H9 (cell line): ENCODE data around the gene ZNF606. TPM values are rescaled to one million over a fixed set of nuclear protein-coding genes. Genes with fewer than 3 reads are reported as not detected.

Experiments used
- DNase-seq: peaks from one replicate; pipeline ENCODE4 v3.0.0-alpha.2; 2017
- H2AFZ ChIP-seq: one replicate; pipeline ENCODE4 v1.6.1; 2013; ENCODE audit warnings: mild to moderate bottlenecking, low read length, control low read depth, moderate library complexity
- H2AK5ac ChIP-seq: 2 replicates; pipeline ENCODE4 v1.6.1; 2013; ENCODE audit warnings: low read length, control low read depth, mixed read lengths; ENCODE audit not compliant: insufficient read length
- H2BK120ac ChIP-seq: one replicate; pipeline ENCODE4 v1.6.1; 2013; ENCODE audit warnings: low read depth, mild to moderate bottlenecking, low read length, control low read depth, inconsistent platforms; ENCODE audit not compliant: poor library complexity, severe bottlenecking
- H2BK12ac ChIP-seq: 2 replicates; pipeline ENCODE4 v1.6.1; 2013; ENCODE audit warnings: low read length, control low read depth, mixed read lengths, low read depth; ENCODE audit not compliant: insufficient read length
- H2BK15ac ChIP-seq: 2 replicates; pipeline ENCODE4 v1.6.1; 2013; ENCODE audit warnings: low read depth, low read length, control low read depth
- H2BK20ac ChIP-seq: one replicate; pipeline ENCODE4 v1.6.1; 2013; ENCODE audit warnings: low read depth, mild to moderate bottlenecking, low read length, control low read depth, inconsistent platforms; ENCODE audit not compliant: poor library complexity, severe bottlenecking
- H2BK5ac ChIP-seq: 2 replicates; pipeline ENCODE4 v1.6.1; 2013; ENCODE audit warnings: low read length, control low read depth, mixed read lengths; ENCODE audit not compliant: insufficient read length
- H3K14ac ChIP-seq: 2 replicates; pipeline ENCODE4 v1.6.1; 2013; ENCODE audit warnings: low read length, control low read depth; ENCODE audit not compliant: insufficient read depth
- H3K18ac ChIP-seq: 2 replicates; pipeline ENCODE4 v1.6.1; 2013; ENCODE audit warnings: low read depth, mild to moderate bottlenecking, mixed read lengths, low read length, control low read depth; ENCODE audit not compliant: insufficient read length
- H3K23ac ChIP-seq: 2 replicates; pipeline ENCODE4 v1.6.1; 2013; ENCODE audit warnings: low read length, control low read depth, mixed read lengths, low read depth; ENCODE audit not compliant: insufficient read length
- H3K23me2 ChIP-seq: 2 replicates; pipeline ENCODE4 v1.6.1; 2013; ENCODE audit warnings: low read depth, mild to moderate bottlenecking, mixed read lengths, low read length, control low read depth; ENCODE audit not compliant: insufficient read length, poor library complexity, severe bottlenecking
- H3K27ac ChIP-seq: 2 replicates; pipeline ENCODE4 v1.5.1; 2013; ENCODE audit warnings: low read length, control low read depth, mixed read lengths, low read depth; ENCODE audit not compliant: insufficient read length
- H3K27me3 ChIP-seq: 2 replicates; pipeline ENCODE4 v1.6.1; 2013; ENCODE audit warnings: low read length, control low read depth, inconsistent platforms; ENCODE audit not compliant: insufficient read depth
- H3K4ac ChIP-seq: 2 replicates; pipeline ENCODE4 v1.6.1; 2013; ENCODE audit warnings: low read depth, mild to moderate bottlenecking, control low read depth, inconsistent platforms, low read length, moderate library complexity
- H3K4me1 ChIP-seq: 2 replicates; pipeline ENCODE4 v1.6.1; 2013; ENCODE audit warnings: low read length, control low read depth, inconsistent platforms; ENCODE audit not compliant: insufficient read depth
- H3K4me2 ChIP-seq: 2 replicates; pipeline ENCODE4 v1.6.1; 2013; ENCODE audit warnings: low read length, control low read depth, mixed read lengths; ENCODE audit not compliant: insufficient read length, insufficient read depth
- H3K56ac ChIP-seq: 2 replicates; pipeline ENCODE4 v1.6.1; 2013; ENCODE audit warnings: low read depth, mild to moderate bottlenecking, mixed read lengths, low read length, control low read depth; ENCODE audit not compliant: insufficient read length
- H3K79me1 ChIP-seq: 2 replicates; pipeline ENCODE4 v1.6.1; 2013; ENCODE audit warnings: low read depth, mild to moderate bottlenecking, moderate library complexity, low read length, control low read depth, inconsistent platforms; ENCODE audit not compliant: insufficient read depth, poor library complexity, severe bottlenecking
- H3K79me2 ChIP-seq: 2 replicates; pipeline ENCODE4 v1.6.1; 2013; ENCODE audit warnings: low read length, control low read depth, inconsistent platforms; ENCODE audit not compliant: insufficient read depth
- H3K9ac ChIP-seq: 2 replicates; pipeline ENCODE4 v1.6.1; 2013; ENCODE audit warnings: low read length, control low read depth, mixed read lengths; ENCODE audit not compliant: insufficient read length; ENCODE audit errors: extremely low read depth
- H3K9me3 ChIP-seq: one replicate; pipeline ENCODE4 v1.6.1; 2013; ENCODE audit warnings: low read depth, low read length, inconsistent platforms; ENCODE audit not compliant: control insufficient read depth
- H3T11ph ChIP-seq: one replicate; pipeline ENCODE4 v1.6.1; 2013; ENCODE audit warnings: mild to moderate bottlenecking, low read length, control low read depth, inconsistent platforms
- H4K20me1 ChIP-seq: one replicate; pipeline ENCODE4 v1.6.1; 2013; ENCODE audit not compliant: control insufficient read depth, insufficient read length, insufficient read depth
- H4K5ac ChIP-seq: 2 replicates; pipeline ENCODE4 v1.6.1; 2013; ENCODE audit warnings: low read depth, mild to moderate bottlenecking, mixed read lengths, low read length, control low read depth; ENCODE audit not compliant: insufficient read length
- H4K8ac ChIP-seq: replicated peaks from 2 replicates; pipeline ENCODE4 v1.6.1; 2013; ENCODE audit warnings: low read length, control low read depth, mixed read lengths, low read depth; ENCODE audit not compliant: insufficient read length
- H4K91ac ChIP-seq: 2 replicates; pipeline ENCODE4 v1.6.1; 2013; ENCODE audit warnings: low read depth, mild to moderate bottlenecking, moderate library complexity, mixed read lengths, low read length, control low read depth; ENCODE audit not compliant: insufficient read length
- H3K27ac Mint-ChIP-seq, 3 experiments: 2 replicates in 2 of 3; 3 replicates in 1 of 3; pipeline ENCODE4 v1.8.0; 2020 to 2021; ENCODE audit warnings: mixed read lengths in 3 of 3, mild to moderate bottlenecking in 1 of 3, moderate library complexity in 1 of 3
- H3K27me3 Mint-ChIP-seq: 2 replicates; pipeline ENCODE4 v1.8.0; 2021; ENCODE audit warnings: low read depth, mild to moderate bottlenecking, moderate library complexity, mixed read lengths
- H3K36me3 Mint-ChIP-seq, 3 experiments: 2 replicates in 2 of 3; 3 replicates in 1 of 3; pipeline ENCODE4 v1.8.0; 2020 to 2021; ENCODE audit warnings: low read depth in 3 of 3, mixed read lengths in 3 of 3; ENCODE audit not compliant: insufficient read depth in 1 of 3
- H3K4me1 Mint-ChIP-seq, 2 experiments: 2 replicates each; pipeline ENCODE4 v1.8.0; 2020; ENCODE audit warnings: mixed read lengths in 2 of 2
- H3K4me3 Mint-ChIP-seq, 2 experiments: 2 replicates in 1 of 2; 3 replicates in 1 of 2; pipeline ENCODE4 v1.8.0; 2020 to 2021; ENCODE audit warnings: mild to moderate bottlenecking in 2 of 2, mixed read lengths in 2 of 2, moderate library complexity in 1 of 2
- H3K9me3 Mint-ChIP-seq, 2 experiments: 2 replicates in 1 of 2; 3 replicates in 1 of 2; pipeline ENCODE4 v1.8.0; 2020; ENCODE audit warnings: mild to moderate bottlenecking in 2 of 2, mixed read lengths in 2 of 2, moderate library complexity in 1 of 2
- CTCF ChIP-seq: fragments of 200-600 bp; sonication (generic); conservative IDR thresholded peaks from 3 replicates; pipeline ENCODE4 v1.8.0; 2021; ENCODE audit warnings: antibody characterized with exemption, mild to moderate bottlenecking
- WGBS: extraction: QIAGEN DNeasy Blood & Tissue Kit; methylation state at CpG from one replicate; pipeline ENCODE4 v1.1.7; 2013; ENCODE audit warnings: missing lambda C conversion rate, low lambda C conversion rate, mixed read lengths; ENCODE audit not compliant: insufficient read length; ENCODE audit errors: extremely low coverage; 5-methylcytosine and 5-hydroxymethylcytosine counted together
- total RNA-seq: library from RNA; stranded (reverse); gene quantifications from 2 replicates; pipeline ENCODE4 v1.2.1, GENCODE V29; 2021

Gene ZNF606
- total RNA-seq, 1 experiment from 2014 or later, result 13.4 TPM

GRCh38 chr19:57961785-57962184, 40.8 kb downstream of the ZNF606 start:
- no peak for DNase-seq
- Histone ChIP-seq H4K5ac (no peak overlapping the region), H3K23ac (no peak overlapping the region), H4K91ac (no peak overlapping the region), H3K79me1 (no peaks in the 10 kb centered on the region), H3K9me3 (peaks cover 38% of the 10 kb centered on the region), H2BK15ac (no peak overlapping the region), H3K4me1 (no peaks in the 10 kb centered on the region), H2BK5ac (no peak overlapping the region), H2BK12ac (no peak overlapping the region), H2BK20ac (no peak overlapping the region), H3K79me2 (no peaks in the 10 kb centered on the region), H3K18ac (no peak overlapping the region), H3K4ac (no peak overlapping the region), H3K23me2 (no peaks in the 10 kb centered on the region), H3K27ac (no peak overlapping the region), H2BK120ac (no peak overlapping the region), H4K8ac (no peak overlapping the region), H3K27me3 (no peaks in the 10 kb centered on the region), H3K4me2 (no peak overlapping the region), H2AK5ac (no peak overlapping the region), H3K14ac (no peak overlapping the region), H3T11ph (no peak overlapping the region), H4K20me1 (no peaks in the 10 kb centered on the region), H3K56ac (no peak overlapping the region), H3K9ac (no peak overlapping the region), H2AFZ (no peak overlapping the region)
- Mint-ChIP-seq H3K36me3 (peaks cover 4 to 19% (median 14%) of the 10 kb centered on the region in 3 experiments; a peak in 6 of 7 replicates), H3K27ac (no peak overlapping the region), H3K4me3 (no peak overlapping the region), H3K9me3 (peaks cover 70 to 79% of the 10 kb centered on the region in 2 experiments), H3K4me1 (no peaks in the 10 kb centered on the region), H3K27me3 (peaks cover 8% of the 10 kb centered on the region)
- no CpG with 5 or more reads among the region's 1 CpG for WGBS
- no peak for TF ChIP-seq CTCF
